Activated naive CD4-positive, alpha-beta T cell treated with anti-CD3 and anti-CD28 coated beads, Interleukin-2, amount 50 U/mL, for 24 hours (primary cell): ENCODE measurements around the gene MPP7.

Source experiments
- H3K27ac Mint-ChIP-seq: one replicate; pipeline ENCODE4 v1.8.0; 2021; ENCODE audit warnings: mild to moderate bottlenecking, mixed read lengths
- H3K27me3 Mint-ChIP-seq: one replicate; pipeline ENCODE4 v1.8.0; 2021; ENCODE audit warnings: mixed read lengths
- H3K36me3 Mint-ChIP-seq: one replicate; pipeline ENCODE4 v1.8.0; 2021; ENCODE audit warnings: mixed read lengths
- H3K4me1 Mint-ChIP-seq: one replicate; pipeline ENCODE4 v1.8.0; 2021; ENCODE audit warnings: mixed read lengths
- H3K4me3 Mint-ChIP-seq: one replicate; pipeline ENCODE4 v1.8.0; 2021; ENCODE audit warnings: mild to moderate bottlenecking, mixed read lengths
- H3K9me3 Mint-ChIP-seq: one replicate; pipeline ENCODE4 v1.8.0; 2021; ENCODE audit warnings: mixed read lengths

MPP7 gene

GRCh38 chr10:28293236-28294168 is 9.4 kb downstream of the MPP7 start:
- Mint-ChIP-seq H3K4me3 (peak overlapping the region; percentile 39), H3K4me1 (peaks cover 86% of the 10 kb centered on the region), H3K27ac (peak overlapping the region; percentile 64), H3K27me3 (no peaks in the 10 kb centered on the region), H3K36me3 (peaks cover 4% of the 10 kb centered on the region), H3K9me3 (no peaks in the 10 kb centered on the region)

GRCh38 chr10:28291881-28292297 is 11.0 kb downstream of the MPP7 start:
- Mint-ChIP-seq H3K27ac (peak overlapping the region; percentile 92), H3K27me3 (no peaks in the 10 kb centered on the region), H3K36me3 (peaks cover 4% of the 10 kb centered on the region), H3K4me1 (peaks cover 82% of the 10 kb centered on the region), H3K4me3 (peak overlapping the region; percentile 53), H3K9me3 (no peaks in the 10 kb centered on the region)

- Mint-ChIP-seq H3K27ac (no peak overlapping the region), H3K36me3 (no peaks in the 10 kb centered on the region), H3K4me1 (peaks cover 62% of the 10 kb centered on the region), H3K4me3 (no peak overlapping the region), H3K9me3 (no peaks in the 10 kb centered on the region), H3K27me3 (no peaks in the 10 kb centered on the region)
Measured at GRCh38 chr10:28285816-28286215, 17.0 kb downstream of the MPP7 start.

DNA sequence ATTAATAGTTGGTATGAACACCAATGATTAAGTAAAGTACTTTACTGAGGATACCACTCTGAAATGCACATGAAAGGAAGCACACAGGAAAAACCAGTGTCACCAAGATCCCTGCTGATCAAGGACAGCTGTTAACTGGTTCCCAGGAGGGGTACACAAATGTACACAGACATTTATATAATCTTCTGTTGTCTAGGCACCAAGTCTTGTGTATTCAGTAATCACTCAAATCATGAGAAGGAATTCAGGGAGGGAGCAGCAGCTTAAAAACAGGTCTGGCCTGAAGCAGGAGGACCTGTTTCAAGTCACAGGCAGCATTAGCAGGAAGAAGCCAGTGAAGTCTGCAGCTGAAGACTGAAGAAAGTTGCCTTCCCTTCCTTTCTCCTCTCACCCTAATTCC is 18.7 kb downstream of the MPP7 start:
- Mint-ChIP-seq H3K27me3 (no peaks in the 10 kb centered on the region), H3K27ac (peak overlapping the region; percentile 24), H3K4me1 (peaks cover 66% of the 10 kb centered on the region), H3K36me3 (no peaks in the 10 kb centered on the region), H3K4me3 (no peak overlapping the region), H3K9me3 (no peaks in the 10 kb centered on the region)

DNA sequence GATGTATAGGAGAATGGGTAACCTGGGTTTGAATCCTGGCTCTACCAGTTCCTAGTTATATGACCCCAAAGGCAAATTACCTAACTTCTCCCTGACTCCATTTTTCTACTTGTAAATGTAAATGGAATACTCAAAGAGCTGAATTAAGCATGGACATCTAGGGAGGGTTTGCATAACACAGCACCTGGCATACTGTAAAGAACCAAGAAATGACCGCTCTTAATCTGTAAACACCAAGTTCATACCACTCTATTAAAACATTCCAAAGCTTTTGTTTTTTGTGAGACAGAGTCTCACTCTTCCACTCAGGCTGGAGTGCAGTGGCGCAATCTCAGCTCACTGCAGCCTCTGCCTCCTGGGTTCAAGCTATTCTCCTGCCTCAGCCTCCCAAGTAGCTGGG is 19.6 kb downstream of the MPP7 start:
- no peak overlapping the region for H3K27ac Mint-ChIP-seq
- no peaks in the 10 kb centered on the region for H3K27me3 Mint-ChIP-seq
- no peaks in the 10 kb centered on the region for H3K9me3 Mint-ChIP-seq
- H3K36me3 Mint-ChIP-seq: no peaks in the 10 kb centered on the region
- H3K4me3 Mint-ChIP-seq: no peak overlapping the region
- H3K4me1 Mint-ChIP-seq: peaks cover 72% of the 10 kb centered on the region

DNA sequence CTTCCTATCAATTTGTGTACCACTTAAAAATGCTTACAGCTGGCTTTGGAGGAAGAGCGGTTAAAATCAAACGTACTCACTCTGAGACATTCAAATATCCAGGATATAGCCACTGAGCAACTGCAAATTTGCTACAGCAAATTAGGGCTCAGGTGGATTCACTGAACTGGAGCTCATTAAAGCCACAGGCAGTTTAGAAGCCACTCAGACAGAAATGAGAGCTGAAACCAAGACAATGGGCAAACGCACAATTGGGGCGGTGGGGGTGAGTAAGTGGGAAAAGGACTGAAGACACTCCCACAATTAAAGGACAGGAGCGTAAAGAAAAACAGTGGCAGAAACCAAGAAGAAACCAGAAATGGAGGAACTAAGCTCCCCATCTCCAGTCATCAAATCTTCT is 20.5 kb downstream of the MPP7 start:
- no peak overlapping the region for H3K4me3 Mint-ChIP-seq
- H3K27ac Mint-ChIP-seq: peak overlapping the region; percentile 55
- no peaks in the 10 kb centered on the region for H3K36me3 Mint-ChIP-seq
- H3K4me1 Mint-ChIP-seq: peaks cover 72% of the 10 kb centered on the region
- H3K9me3 Mint-ChIP-seq: no peaks in the 10 kb centered on the region
- no peaks in the 10 kb centered on the region for H3K27me3 Mint-ChIP-seq

DNA sequence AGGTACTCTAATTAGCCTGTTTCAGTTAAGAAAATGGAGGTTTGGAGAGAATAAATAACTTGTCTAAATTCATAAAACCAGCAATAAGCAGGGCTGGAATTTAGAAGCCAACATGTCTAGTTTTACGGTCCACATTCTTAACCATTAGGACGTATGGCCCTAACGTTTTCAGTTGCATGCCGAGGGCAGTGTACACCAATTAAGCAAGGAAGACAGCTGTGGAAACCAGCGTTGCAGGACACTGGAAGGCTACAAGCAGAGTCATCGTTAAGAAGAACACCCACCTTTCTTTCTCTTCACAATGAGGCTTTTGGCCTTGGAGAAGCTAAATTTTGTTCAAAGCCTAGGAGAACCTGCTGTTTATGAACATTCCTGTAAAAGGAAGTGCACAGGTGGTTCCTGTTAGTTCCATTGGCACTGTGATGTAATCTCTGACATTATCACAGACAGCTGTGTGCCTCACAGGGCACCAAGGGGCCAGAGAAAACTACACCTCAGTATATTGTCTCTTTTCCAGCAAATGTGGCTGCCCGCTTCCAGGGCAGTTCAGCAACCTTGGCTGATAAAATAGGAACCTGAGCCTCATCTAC is 21.0 kb downstream of the MPP7 start:
- no peak overlapping the region for H3K4me3 Mint-ChIP-seq
- peak overlapping the region; percentile 55 for H3K27ac Mint-ChIP-seq

DNA sequence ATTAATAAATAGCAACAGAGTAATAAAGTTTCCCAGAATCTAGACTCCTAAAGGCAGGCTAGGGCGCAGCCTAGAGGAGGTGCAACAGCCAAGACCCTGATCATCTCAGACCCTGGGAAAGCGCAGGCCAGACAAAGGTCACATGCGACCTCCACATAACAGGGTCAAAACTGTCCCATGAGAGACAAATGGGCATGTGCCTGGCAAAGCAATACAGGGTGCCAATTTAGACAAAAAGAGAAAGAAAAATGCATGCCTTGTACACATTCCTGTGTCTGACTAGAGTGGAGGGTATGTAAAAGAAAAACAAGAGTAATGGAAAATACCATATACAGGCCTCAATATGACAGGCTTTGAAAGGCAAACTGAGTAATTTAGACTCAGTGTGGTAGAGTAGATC is 22.2 kb downstream of the MPP7 start:
- no peaks in the 10 kb centered on the region for H3K27me3 Mint-ChIP-seq
- peaks cover 3% of the 10 kb centered on the region for H3K36me3 Mint-ChIP-seq
- H3K27ac Mint-ChIP-seq: no peak overlapping the region
- no peak overlapping the region for H3K4me3 Mint-ChIP-seq
- no peaks in the 10 kb centered on the region for H3K9me3 Mint-ChIP-seq
- H3K4me1 Mint-ChIP-seq: peaks cover 74% of the 10 kb centered on the region

More for the DNA sequence above, 21.0 kb downstream of the MPP7 start:
- Mint-ChIP-seq H3K9me3 (no peaks in the 10 kb centered on the region), H3K36me3 (no peaks in the 10 kb centered on the region), H3K27me3 (no peaks in the 10 kb centered on the region), H3K4me1 (peaks cover 68% of the 10 kb centered on the region)

- H3K4me1 Mint-ChIP-seq: peaks cover 75% of the 10 kb centered on the region
- no peak overlapping the region for H3K4me3 Mint-ChIP-seq
- peaks cover 5% of the 10 kb centered on the region for H3K36me3 Mint-ChIP-seq
Measured at GRCh38 chr10:28279878-28280277, 23.0 kb downstream of the MPP7 start.

GRCh38 chr10:28278842-28279241 is 24.0 kb downstream of the MPP7 start:
- H3K36me3 Mint-ChIP-seq: peaks cover 5% of the 10 kb centered on the region
- H3K27me3 Mint-ChIP-seq: no peaks in the 10 kb centered on the region
- H3K27ac Mint-ChIP-seq: no peak overlapping the region
- no peaks in the 10 kb centered on the region for H3K9me3 Mint-ChIP-seq
- peaks cover 72% of the 10 kb centered on the region for H3K4me1 Mint-ChIP-seq
- H3K4me3 Mint-ChIP-seq: no peak overlapping the region

More at GRCh38 chr10:28279878-28280277, 23.0 kb downstream of the MPP7 start:
- Mint-ChIP-seq H3K27ac (no peak overlapping the region), H3K27me3 (no peaks in the 10 kb centered on the region), H3K9me3 (no peaks in the 10 kb centered on the region)

- H3K4me1 Mint-ChIP-seq: peaks cover 68% of the 10 kb centered on the region
- H3K27me3 Mint-ChIP-seq: no peaks in the 10 kb centered on the region
- no peak overlapping the region for H3K27ac Mint-ChIP-seq
- no peak overlapping the region for H3K4me3 Mint-ChIP-seq
- H3K36me3 Mint-ChIP-seq: peaks cover 5% of the 10 kb centered on the region
- no peaks in the 10 kb centered on the region for H3K9me3 Mint-ChIP-seq
Measured at GRCh38 chr10:28276384-28276783, 26.5 kb downstream of the MPP7 start.

DNA sequence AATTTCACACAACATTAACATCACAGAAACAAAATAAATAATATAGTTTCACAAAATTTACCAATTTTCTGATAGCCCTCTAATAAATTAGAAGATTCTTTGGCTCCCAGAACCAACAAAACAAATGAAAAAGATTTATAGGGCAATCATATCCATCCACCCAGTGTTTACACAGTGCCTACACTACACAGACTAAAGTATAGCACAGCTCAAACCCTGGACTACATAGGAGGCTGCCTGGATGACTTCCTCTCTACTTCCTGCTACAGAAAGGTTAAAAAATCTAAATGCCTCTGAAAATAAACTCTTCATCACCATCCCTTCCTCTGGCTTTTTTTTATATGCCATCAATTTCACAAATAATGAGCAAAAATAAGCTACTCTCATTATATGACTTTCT is 28.4 kb downstream of the MPP7 start:
- H3K4me3 Mint-ChIP-seq: peak overlapping the region; percentile 26
- peak overlapping the region; percentile 20 for H3K27ac Mint-ChIP-seq
- no peaks in the 10 kb centered on the region for H3K27me3 Mint-ChIP-seq
- H3K9me3 Mint-ChIP-seq: no peaks in the 10 kb centered on the region
- peaks cover 5% of the 10 kb centered on the region for H3K36me3 Mint-ChIP-seq
- H3K4me1 Mint-ChIP-seq: peaks cover 54% of the 10 kb centered on the region

DNA sequence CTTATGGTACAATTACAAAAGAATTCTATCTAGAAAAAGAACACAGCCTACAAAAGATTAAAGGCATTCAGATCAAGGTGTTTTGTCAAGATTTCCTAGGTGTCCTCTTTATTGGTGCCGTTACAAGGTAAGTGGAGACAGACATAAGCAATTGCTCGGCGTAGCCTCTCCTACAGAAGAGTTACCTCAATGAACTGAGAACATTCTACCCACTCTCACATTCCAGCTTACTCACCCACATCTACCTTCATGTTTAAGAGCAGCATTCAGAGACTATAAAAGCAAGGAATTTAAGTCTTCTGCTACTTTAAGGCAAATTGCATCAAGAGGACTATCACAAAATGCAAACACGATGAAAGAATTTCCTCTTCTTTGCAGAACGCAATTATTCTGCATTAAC is 29.5 kb downstream of the MPP7 start:
- Mint-ChIP-seq H3K4me1 (peaks cover 49% of the 10 kb centered on the region), H3K27ac (no peak overlapping the region), H3K4me3 (no peak overlapping the region), H3K9me3 (no peaks in the 10 kb centered on the region), H3K27me3 (no peaks in the 10 kb centered on the region), H3K36me3 (peaks cover 5% of the 10 kb centered on the region)

DNA sequence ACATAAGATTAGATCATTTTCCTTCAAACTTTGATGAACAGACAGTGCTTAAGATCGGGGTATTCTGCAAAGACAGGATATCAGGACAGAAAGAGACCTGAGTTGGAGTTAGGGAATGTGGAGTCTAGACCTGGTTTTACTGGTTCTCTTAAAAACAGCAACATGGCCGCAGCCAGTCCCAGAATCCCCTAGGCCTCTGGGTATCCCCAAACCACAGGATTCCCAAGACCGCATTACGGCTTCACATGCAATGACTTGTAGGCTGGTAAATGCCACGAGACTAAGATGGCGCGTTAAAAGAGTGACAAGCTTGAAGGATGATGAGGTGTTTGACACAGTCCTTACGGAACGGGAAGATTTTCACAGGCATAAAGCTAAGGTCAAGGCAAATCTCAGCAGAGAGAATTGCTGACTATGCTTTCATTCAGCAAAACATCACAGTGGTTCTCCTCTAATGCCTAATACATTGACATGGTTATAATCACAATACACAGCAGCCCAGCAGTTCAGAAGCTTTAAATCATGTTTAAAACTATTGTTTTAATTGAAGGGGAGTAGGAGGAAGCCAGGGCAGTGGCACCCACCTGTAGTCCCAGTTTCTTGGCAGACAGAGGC is 32.9 kb downstream of the MPP7 start:
- Mint-ChIP-seq H3K36me3 (peaks cover 2% of the 10 kb centered on the region), H3K27me3 (no peaks in the 10 kb centered on the region), H3K4me3 (no peak overlapping the region), H3K27ac (peak overlapping the region; percentile 3), H3K9me3 (no peaks in the 10 kb centered on the region), H3K4me1 (peaks cover 37% of the 10 kb centered on the region)

GRCh38 chr10:28266449-28267224 is 36.2 kb downstream of the MPP7 start:
- no peak overlapping the region for H3K4me3 Mint-ChIP-seq
- H3K27ac Mint-ChIP-seq: no peak overlapping the region
- no peaks in the 10 kb centered on the region for H3K9me3 Mint-ChIP-seq
- peaks cover 33% of the 10 kb centered on the region for H3K4me1 Mint-ChIP-seq
- H3K27me3 Mint-ChIP-seq: no peaks in the 10 kb centered on the region
- peaks cover 9% of the 10 kb centered on the region for H3K36me3 Mint-ChIP-seq
